Right renal pelvis (tissue), 4 donors: Measurements from ENCODE around the gene EBPL. TPM values are rescaled to one million over a fixed set of nuclear protein-coding genes. Genes with fewer than 3 reads are reported as not detected.

Experiments used
- polyA plus RNA-seq, 4 donors: library from polyadenylated mRNA; unstranded; fragments of 120-200 nt; gene quantifications; one replicate each; pipeline ENCODE4 v1.2.1, GENCODE V29; 2013; ENCODE audit not compliant: insufficient read length in 4 of 4

The EBPL gene
- polyA plus RNA-seq, 4 donors: 52.7 to 64.1 (median 61.5) TPM

Other genes starting within 250 kb of the EBPL start
- 10 to 100 TPM; 17.4 to 24.4 (median 19.8) TPM for gene CAB39L, start 247.4 kb downstream of the EBPL start, polyA plus RNA-seq
- 10 to 100 TPM; 19.0 to 22.9 (median 21.0) TPM for gene SETDB2, start 247.2 kb downstream of the EBPL start, polyA plus RNA-seq
- gene PHF11, start 195.5 kb downstream of the EBPL start, polyA plus RNA-seq: 10 to 100 TPM; 26.8 to 42.5 (median 35.7) TPM
- 10 to 100 TPM; 37.2 to 47.7 (median 43.9) TPM for gene RCBTB1, start 105.9 kb downstream of the EBPL start, polyA plus RNA-seq
- under 1 TPM; 0.24 to 0.46 (median 0.37) TPM for gene ARL11, start 63.0 kb downstream of the EBPL start, polyA plus RNA-seq
- 10 to 100 TPM; 30.8 to 38.4 (median 38.2) TPM for gene KPNA3, start 101.2 kb upstream of the EBPL start, polyA plus RNA-seq
- 10 to 100 TPM; 12.8 to 17.3 (median 14.1) TPM for gene SPRYD7, start 244.9 kb upstream of the EBPL start, polyA plus RNA-seq